Measurements from ENCODE around the gene PAWR.

GRCh38 chr12:79547735-79548609, 142.8 kb downstream of the PAWR start:
- TF ChIP-seq CTCF (IDR thresholded peaks at IDR 0.05) = peak in 3 of 4 experiments; percentile 58 to 66 (median 62)
- no peak for TF ChIP-seq POLR2A (IDR thresholded peaks at IDR 0.05)
